GM19467 (cell line): ENCODE data around the gene CENPM.

Experiments
- ATAC-seq: cut with Tn5 transposase; IDR thresholded peaks from one replicate; pipeline ENCODE4 v1.9.1; 2021; ENCODE audit warnings: mild to moderate bottlenecking, moderate library complexity; ENCODE audit not compliant: unreplicated experiment

CENPM gene

GRCh38 chr22:41933411-41934177 lies 13.4 kb downstream of the CENPM start:
- no peak for ATAC-seq

DNA sequence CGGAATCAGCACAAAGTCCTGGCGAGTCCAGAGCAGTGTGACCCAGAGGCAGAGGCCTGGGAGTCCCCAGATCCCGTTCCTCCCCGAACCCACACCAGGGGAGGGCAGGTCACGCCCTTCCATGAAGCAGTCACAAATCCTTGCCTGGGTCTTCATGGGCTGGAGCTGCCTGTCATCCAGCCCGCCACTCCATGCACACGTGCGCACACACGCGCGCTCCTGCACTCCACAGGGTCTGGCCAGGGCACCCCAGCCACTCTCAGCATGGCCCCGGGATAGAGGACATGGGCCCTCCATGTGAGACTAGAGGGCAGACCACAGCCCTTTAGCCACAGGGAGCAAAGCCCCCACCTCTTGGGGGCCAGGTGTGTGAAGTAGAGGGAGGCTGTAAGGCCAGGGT lies 14.6 kb downstream of the CENPM start:
- ATAC-seq = no peak

GRCh38 chr22:41931701-41932269 lies 15.2 kb downstream of the CENPM start:
- ATAC-seq = no peak

GRCh38 chr22:41929418-41929810 lies 17.5 kb downstream of the CENPM start:
- ATAC-seq = no peak

- ATAC-seq = no peak
Measured at GRCh38 chr22:41928593-41929417, 18.1 kb downstream of the CENPM start.

- no peak for ATAC-seq
Measured at GRCh38 chr22:41927813-41928212, 19.1 kb downstream of the CENPM start.

- ATAC-seq = peak; percentile 36
Measured at GRCh38 chr22:41925783-41926460, 21.0 kb downstream of the CENPM start.

DNA sequence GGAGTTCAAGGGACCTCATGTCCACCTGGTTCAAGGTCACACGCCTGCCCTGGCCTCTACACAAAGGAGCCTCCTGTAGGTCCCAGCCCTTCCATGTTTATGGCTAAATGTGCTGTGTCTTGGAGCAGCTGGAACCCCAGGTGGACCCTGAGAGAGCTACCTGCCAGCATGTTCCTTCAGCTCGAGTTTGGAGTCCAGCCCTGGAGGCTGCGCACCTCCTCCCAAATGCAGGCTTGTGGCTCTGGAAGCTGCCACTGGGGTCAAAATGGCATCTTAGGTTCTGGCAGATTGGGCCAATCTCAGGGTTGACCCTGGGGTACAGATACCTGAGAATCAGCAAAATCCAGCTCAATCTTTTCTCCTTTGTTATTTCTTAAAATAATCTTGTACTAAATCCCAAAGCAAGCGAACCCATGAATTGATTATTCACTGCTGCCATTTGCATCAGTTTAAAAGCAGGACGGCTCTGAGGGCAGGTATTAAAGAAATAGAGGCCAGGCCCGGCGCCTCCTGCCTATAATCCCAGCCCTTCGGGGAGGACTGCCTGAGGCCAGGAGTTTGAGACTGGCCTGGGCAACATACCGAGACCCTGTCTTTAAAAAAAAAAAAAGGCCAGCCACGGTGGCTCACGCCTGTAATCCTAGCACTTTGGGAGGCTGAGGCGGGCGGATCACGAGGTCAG lies 23.2 kb downstream of the CENPM start:
- ATAC-seq = no peak

- ATAC-seq = no peak
Measured at GRCh38 chr22:41922940-41923594, 23.9 kb downstream of the CENPM start.

GRCh38 chr22:41922328-41922727 lies 24.6 kb downstream of the CENPM start:
- ATAC-seq = no peak

DNA sequence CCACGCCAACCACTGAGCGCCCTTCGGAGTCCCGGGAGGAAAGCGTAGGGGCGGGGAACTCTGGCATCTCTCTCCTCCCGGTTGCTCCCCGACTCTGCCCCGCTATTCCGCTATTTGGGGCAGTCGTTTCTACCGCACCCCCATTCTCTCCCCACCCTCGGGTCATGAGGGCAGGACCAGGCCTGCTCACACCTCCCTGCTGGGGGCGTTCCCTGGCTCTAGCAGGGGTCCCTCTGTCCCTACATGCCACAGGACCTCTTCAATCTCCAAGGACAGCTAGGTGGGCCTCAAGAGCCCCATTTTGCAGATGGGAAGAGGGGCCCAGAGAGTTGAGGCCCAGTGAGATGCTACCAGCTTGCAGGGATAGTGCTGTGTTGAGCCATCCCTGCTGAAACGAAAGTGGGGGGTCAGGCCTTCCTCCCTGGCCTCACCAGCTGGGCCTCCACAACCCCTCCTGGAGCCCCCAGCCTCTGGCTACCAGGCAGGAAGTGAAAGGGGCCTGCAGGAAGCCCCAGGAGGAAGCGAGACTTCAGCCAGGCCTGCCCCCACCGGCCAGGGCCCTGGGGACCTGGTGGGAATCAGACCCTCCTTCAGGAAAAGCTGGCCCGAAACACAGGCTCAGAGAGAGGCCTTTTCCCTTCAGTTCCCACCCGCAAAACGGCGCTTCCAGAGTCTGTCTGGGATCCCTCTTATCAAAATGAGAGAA lies 26.5 kb downstream of the CENPM start:
- peak; percentile 23 for ATAC-seq

DNA sequence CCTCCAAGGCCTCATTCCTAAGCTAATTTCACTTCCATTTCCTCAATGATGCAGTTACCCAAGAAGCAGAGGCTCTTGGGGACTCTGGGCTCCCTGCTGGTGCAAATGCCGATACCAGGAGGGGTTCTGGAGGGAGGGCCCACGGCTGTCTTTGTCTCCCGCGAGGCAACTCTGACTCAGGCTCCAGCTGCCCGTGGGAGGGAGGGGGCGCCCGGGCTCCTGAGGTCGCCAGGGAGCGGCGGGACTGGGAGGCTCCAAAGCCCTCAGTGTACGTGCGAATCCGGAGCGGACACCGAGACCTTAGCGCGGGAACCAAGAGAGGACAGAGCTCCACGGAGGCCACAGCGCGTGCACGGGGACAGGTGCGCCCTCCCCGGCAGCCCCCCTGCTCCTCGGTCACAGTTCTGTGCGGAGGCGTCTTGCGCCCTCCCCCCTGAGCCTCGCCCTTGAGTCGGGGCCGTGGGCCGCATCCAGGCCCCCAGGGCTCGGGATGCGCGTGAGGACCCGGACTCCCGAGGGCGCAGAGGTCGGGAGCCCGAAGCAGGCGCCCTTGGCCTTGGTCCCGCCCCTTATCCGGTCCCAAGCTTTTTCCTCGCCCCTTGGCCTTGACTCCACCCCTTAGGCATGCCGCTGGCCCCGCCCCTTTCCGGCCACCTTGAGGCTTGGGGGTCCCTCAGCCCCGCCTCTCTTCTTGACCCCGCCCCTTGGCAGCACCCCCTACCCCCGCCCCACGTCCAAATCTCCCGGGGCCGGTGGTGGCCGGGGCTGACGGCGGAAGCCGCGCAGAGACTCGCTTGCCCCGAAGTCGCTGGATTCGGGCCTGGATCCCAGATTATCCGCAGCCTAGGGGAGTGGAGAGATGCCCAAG lies 27.4 kb downstream of the CENPM start:
- peak; percentile 52 for ATAC-seq

GRCh38 chr22:41917903-41918791 lies 28.8 kb downstream of the CENPM start:
- no peak for ATAC-seq

DNA sequence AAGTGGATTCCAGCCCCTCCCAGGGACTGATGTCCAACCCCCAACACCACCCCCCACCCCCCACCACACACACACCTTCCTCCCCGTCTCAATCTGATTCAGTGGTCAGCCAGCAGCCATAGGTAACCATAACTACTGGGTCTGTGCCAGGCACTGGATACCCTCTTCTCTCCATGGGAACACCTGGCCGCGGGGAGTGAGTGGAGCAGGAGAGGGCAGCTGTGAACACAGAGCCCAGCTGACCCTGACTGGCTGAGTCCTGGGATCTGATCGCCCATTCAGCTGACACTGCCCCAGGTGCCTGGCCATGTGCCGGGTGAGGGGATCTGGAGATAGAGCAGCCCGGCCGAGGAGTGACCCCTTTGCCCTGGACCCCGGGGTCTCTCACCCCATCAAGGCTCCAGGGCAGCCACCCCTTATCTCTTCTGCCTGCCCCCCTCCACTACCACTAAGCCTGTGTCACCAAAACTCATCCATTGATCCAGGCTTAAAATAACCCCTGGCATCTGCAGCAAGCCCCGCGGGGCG lies 29.5 kb downstream of the CENPM start:
- ATAC-seq = no peak

DNA sequence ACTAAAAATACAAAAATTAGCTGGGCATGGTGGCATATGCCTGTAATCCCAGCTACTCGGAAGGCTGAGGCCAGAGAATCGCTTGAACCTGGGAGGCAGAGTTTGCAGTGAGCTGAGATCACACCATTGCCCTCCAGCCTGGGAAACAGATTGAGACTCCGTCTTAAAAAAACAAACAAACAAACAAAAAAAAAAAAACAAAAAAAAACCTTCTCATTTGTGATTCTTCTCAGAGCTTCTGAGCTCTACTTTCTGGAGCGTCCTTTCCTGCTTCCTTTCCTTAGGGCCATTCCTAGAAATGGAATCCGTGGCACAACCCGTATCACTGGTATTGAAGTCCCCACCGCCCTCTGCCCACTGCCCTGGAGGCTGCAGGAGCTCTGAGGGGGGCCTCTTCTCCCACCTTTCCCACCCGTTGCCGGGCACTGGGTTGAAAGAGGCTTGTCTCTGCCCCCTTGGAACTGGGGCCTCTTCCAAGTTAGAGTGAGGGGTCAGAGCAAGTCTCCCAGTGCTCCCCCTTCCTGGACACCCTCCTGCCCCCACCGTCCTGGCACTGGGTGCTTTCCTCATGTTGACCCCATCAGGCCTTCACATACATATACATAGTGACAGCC lies 30.1 kb downstream of the CENPM start:
- no peak for ATAC-seq

DNA sequence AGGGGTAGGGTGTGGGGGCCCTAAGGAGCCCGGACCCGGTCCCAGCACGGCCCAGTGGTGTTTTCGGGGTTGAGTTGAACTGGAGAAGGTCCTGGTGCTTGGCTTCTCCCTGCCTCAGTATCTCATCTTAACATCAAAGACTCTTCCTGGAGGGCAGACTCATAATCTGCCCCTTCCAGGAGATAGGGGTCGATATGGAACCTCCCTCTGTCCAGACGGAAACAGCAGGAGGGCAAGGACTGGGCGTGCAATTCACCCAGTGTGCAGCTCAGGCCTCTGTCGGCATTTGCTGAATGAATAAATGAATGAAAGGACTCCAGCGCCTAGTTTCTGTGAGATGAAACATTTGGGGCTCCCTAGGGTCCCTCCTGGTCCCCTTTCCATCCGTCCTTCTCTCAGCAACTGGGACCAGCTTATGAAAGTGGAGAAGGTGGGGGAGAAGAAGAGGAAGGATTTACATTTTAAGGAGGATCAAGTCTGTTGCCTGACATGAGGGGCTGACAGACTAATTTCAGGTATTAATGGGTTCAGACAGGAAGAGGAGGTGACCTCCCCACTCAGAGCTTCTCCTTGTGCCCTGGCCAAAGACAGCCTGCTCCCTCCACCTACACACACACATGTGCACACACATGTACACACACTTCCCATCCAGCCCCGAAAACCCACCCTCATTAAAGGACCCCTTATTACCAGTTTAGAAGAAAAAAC lies 31.0 kb downstream of the CENPM start:
- ATAC-seq = no peak
